WTC11 (cell line): ENCODE data around the gene TPCN2. TPM values are rescaled to one million over a fixed set of nuclear protein-coding genes. Genes with fewer than 3 reads are reported as not detected.

Experiments
- ATAC-seq: fragments of 200-7000 bp; cut with Tn5 transposase; 2 replicates; pipeline ENCODE4 v1.10.0; 2021; ENCODE audit warnings: mild to moderate bottlenecking, moderate library complexity
- CTCF ChIA-PET: fragments of 300-600 bp; sonication (Branson Sonifier 250); formaldehyde crosslinking; loops from one replicate; lab custom pipeline; 2021; ENCODE audit warnings: antibody characterized with exemption; lab: Charles Lee
- POLR2A ChIA-PET: fragments of 350-600 bp; sonication (Branson Sonifier 250); formaldehyde crosslinking; loops from one replicate; lab custom pipeline; 2021; ENCODE audit warnings: antibody characterized with exemption; lab: Charles Lee
- DNase-seq: peaks from one replicate; pipeline ENCODE4 v3.0.0; 2021; ENCODE audit warnings: low spot score
- H3K27ac Mint-ChIP-seq: 2 replicates; pipeline ENCODE4 v1.8.0; 2021; ENCODE audit warnings: mixed read lengths
- H3K27me3 Mint-ChIP-seq: 2 replicates; pipeline ENCODE4 v1.8.0; 2021; ENCODE audit warnings: low read depth, mild to moderate bottlenecking, moderate library complexity, mixed read lengths
- H3K36me3 Mint-ChIP-seq: 2 replicates; pipeline ENCODE4 v1.8.0; 2021; ENCODE audit warnings: mixed read lengths
- H3K4me1 Mint-ChIP-seq: 2 replicates; pipeline ENCODE4 v1.8.0; 2022; ENCODE audit warnings: mixed read lengths
- H3K4me3 Mint-ChIP-seq: 2 replicates; pipeline ENCODE4 v1.8.0; 2021; ENCODE audit warnings: mild to moderate bottlenecking, moderate library complexity, mixed read lengths
- H3K9me3 Mint-ChIP-seq: 2 replicates; pipeline ENCODE4 v1.8.0; 2021; ENCODE audit warnings: mixed read lengths
- ATF2 ChIP-seq: sonication (generic); formaldehyde crosslinking; IDR thresholded peaks from 2 replicates; pipeline ENCODE4 v1.8.1; 2022; ENCODE audit warnings: low read depth, missing genetic modification reagents, borderline replicate concordance
- E2F5 ChIP-seq: sonication (generic); formaldehyde crosslinking; IDR thresholded peaks from 2 replicates; pipeline ENCODE4 v1.8.1; 2022; ENCODE audit warnings: mild to moderate bottlenecking, moderate library complexity, missing genetic modification reagents
- EMX1 ChIP-seq: fragments of 250-450 bp; sonication (Bioruptor Pico); IDR thresholded peaks from 2 replicates; pipeline ENCODE4 v1.8.0; 2021; ENCODE audit warnings: mild to moderate bottlenecking
- ERG ChIP-seq: fragments of 250-450 bp; sonication (Bioruptor Pico); IDR thresholded peaks from 2 replicates; pipeline ENCODE4 v1.8.0; 2021; ENCODE audit warnings: mild to moderate bottlenecking
- HMGA2 ChIP-seq: fragments of 250-450 bp; sonication (Bioruptor Pico); IDR thresholded peaks from 2 replicates; pipeline ENCODE4 v1.4.0; 2021; ENCODE audit warnings: mild to moderate bottlenecking, moderate library complexity
- NFATC4 ChIP-seq: fragments of 250-450 bp; sonication (Bioruptor Pico); IDR thresholded peaks from 2 replicates; pipeline ENCODE4 v1.9.0; 2021; ENCODE audit warnings: mild to moderate bottlenecking
- NR3C1 ChIP-seq: sonication (generic); formaldehyde crosslinking; conservative IDR thresholded peaks from 2 replicates; pipeline ENCODE4 v1.8.1; 2023; ENCODE audit warnings: low read depth, mild to moderate bottlenecking, missing genetic modification reagents
- OVOL2 ChIP-seq: fragments of 250-450 bp; sonication (Bioruptor Pico); IDR thresholded peaks from 2 replicates; pipeline ENCODE4 v1.9.0; 2021; ENCODE audit warnings: mild to moderate bottlenecking, borderline replicate concordance
- SOX15 ChIP-seq: fragments of 250-450 bp; sonication (Bioruptor Pico); IDR thresholded peaks from 2 replicates; pipeline ENCODE4 v1.9.0; 2021; ENCODE audit warnings: mild to moderate bottlenecking
- TEAD4 ChIP-seq: sonication (generic); formaldehyde crosslinking; IDR thresholded peaks from 2 replicates; pipeline ENCODE4 v1.8.0; 2022; ENCODE audit warnings: mild to moderate bottlenecking, missing genetic modification reagents
- USF2 ChIP-seq: sonication (generic); formaldehyde crosslinking; IDR thresholded peaks from 2 replicates; pipeline ENCODE4 v1.8.1; 2023; ENCODE audit warnings: mild to moderate bottlenecking, missing genetic modification reagents, moderate library complexity
- ZNF121 ChIP-seq: sonication (generic); formaldehyde crosslinking; IDR thresholded peaks from 2 replicates; pipeline ENCODE4 v1.8.0; 2023; ENCODE audit warnings: missing genetic modification reagents
- ZNF232 ChIP-seq: sonication (generic); formaldehyde crosslinking; IDR thresholded peaks from 2 replicates; pipeline ENCODE4 v1.8.0; 2022; ENCODE audit warnings: mild to moderate bottlenecking, missing genetic modification reagents
- ZNF416 ChIP-seq: fragments of 250-450 bp; sonication (Bioruptor Pico); IDR thresholded peaks from 2 replicates; pipeline ENCODE4 v1.9.0; 2021; ENCODE audit warnings: mild to moderate bottlenecking, inconsistent platforms
- ZNF512 ChIP-seq: sonication (generic); formaldehyde crosslinking; IDR thresholded peaks from 2 replicates; pipeline ENCODE4 v1.8.1; 2022; ENCODE audit warnings: missing genetic modification reagents, borderline replicate concordance
- total RNA-seq: library from RNA; stranded (reverse); gene quantifications from 3 replicates; pipeline ENCODE4 v1.2.3, GENCODE V29; 2021

TPCN2 gene
- total RNA-seq, 1 experiment from 2014 or later = 24.6 TPM

GRCh38 chr11:69164824-69165223, 116.1 kb downstream of the TPCN2 start (continued):
- TF ChIP-seq E2F5 (CRISPR knock-in tag) (no peak), ERG (CRISPR knock-in tag) (no peak)
- TF ChIP-seq, all 79 proteins: peak for 0

GRCh38 chr11:69165775-69166174, 117.0 kb downstream of the TPCN2 start:
- Mint-ChIP-seq H3K36me3 (no peaks in the 10 kb centered on the region; the same call in 1 of the 2 replicates), H3K27ac (no peak overlapping the region), H3K4me1 (peaks cover 9% of the 10 kb centered on the region)

GRCh38 chr11:69166218-69167115, 117.7 kb downstream of the TPCN2 start:
- no peak for DNase-seq
- Mint-ChIP-seq H3K4me3 (no peak overlapping the region), H3K27ac (no peak overlapping the region), H3K4me1 (peaks cover 9% of the 10 kb centered on the region), H3K27me3 (no peaks in the 10 kb centered on the region; the same call in 1 of the 2 replicates), H3K36me3 (no peaks in the 10 kb centered on the region; the same call in 1 of the 2 replicates), H3K9me3 (peaks cover 36% of the 10 kb centered on the region)
- TF ChIP-seq NR3C1 = no peak
- no peak for TF ChIP-seq ATF2 (CRISPR knock-in tag)
- TF ChIP-seq TEAD4 (CRISPR knock-in tag) = no peak
- TF ChIP-seq OVOL2 (CRISPR knock-in tag) = no peak
- TF ChIP-seq EMX1 (CRISPR knock-in tag) = no peak
- TF ChIP-seq E2F5 (CRISPR knock-in tag) = no peak
- ChIA-PET CTCF (interaction anchor here (0.5 to 1.4 kb wide), 4 partner anchors 10 to 518 kb away, joined by 3 to 5 read pairs (median 4); no protein-coding TSS in a partner anchor), POLR2A (interaction anchor here (0.5 kb wide), 1 partner anchor 473 kb away, joined by 3 read pairs; no protein-coding TSS in a partner anchor)
- ATAC-seq = peak; percentile 77

More at GRCh38 chr11:69165775-69166174, 117.0 kb downstream of the TPCN2 start:
- ATAC-seq (no peak), DNase-seq (no peak)
- CTCF ChIA-PET = interaction anchor here (0.6 to 1.4 kb wide), 2 partner anchors 9 to 35 kb away, joined by 3 to 5 read pairs; no protein-coding TSS in a partner anchor
- POLR2A ChIA-PET = no interaction called here
- Mint-ChIP-seq H3K9me3 (peaks cover 33% of the 10 kb centered on the region), H3K27me3 (no peaks in the 10 kb centered on the region; the same call in 1 of the 2 replicates), H3K4me3 (no peak overlapping the region)
- TF ChIP-seq ZNF416 (CRISPR knock-in tag) (no peak), ZNF232 (CRISPR knock-in tag) (no peak), ZNF121 (peak; percentile 85), NFATC4 (no peak), ZNF512 (CRISPR knock-in tag) (no peak), SOX15 (CRISPR knock-in tag) (no peak), USF2 (CRISPR knock-in tag) (no peak), HMGA2 (CRISPR knock-in tag) (no peak)
